Measurements from ENCODE around the gene B4GAT1.
"Not testable (repeated sequence)": the region's sequence is repeated elsewhere in the genome, so short reads cannot be mapped to it uniquely, and the experiment has no call there.

B4GAT1 gene

DNA sequence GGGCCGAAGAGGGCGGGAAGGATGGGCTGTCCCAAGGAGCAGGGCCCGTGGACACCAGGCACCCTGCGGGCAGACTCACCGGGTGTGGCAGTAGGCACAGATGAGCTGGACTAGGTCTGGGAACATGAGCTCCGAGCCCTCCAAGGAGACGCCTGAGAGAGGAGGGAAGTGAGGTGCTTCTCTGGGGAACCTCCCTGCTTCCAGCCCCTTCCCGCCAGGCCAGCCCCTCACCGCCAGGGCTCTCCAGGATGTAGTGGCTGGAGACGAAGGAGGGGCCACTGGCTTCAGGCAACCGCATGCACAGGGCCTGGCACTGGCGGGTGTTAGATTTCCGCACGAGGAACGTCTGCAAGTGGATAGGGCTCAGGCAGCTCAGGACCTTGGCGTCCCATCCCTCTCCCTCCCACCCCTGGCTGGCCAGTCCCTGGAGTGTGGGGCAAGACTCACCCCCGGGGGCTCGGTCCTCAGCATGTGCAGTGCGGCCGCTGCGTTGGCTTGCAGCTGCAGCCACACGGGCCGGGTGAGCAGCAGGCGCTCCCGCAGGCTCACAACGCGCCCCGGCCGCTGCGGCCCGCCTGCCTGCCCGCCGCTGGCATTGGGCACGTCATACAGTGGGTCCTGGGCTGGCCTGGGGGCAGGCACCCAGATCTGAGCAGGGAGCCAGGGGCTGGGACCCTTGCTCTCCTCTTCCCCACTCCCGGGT is 11.7 kb downstream of the B4GAT1 start:
- DNase-seq: no peak

DNA sequence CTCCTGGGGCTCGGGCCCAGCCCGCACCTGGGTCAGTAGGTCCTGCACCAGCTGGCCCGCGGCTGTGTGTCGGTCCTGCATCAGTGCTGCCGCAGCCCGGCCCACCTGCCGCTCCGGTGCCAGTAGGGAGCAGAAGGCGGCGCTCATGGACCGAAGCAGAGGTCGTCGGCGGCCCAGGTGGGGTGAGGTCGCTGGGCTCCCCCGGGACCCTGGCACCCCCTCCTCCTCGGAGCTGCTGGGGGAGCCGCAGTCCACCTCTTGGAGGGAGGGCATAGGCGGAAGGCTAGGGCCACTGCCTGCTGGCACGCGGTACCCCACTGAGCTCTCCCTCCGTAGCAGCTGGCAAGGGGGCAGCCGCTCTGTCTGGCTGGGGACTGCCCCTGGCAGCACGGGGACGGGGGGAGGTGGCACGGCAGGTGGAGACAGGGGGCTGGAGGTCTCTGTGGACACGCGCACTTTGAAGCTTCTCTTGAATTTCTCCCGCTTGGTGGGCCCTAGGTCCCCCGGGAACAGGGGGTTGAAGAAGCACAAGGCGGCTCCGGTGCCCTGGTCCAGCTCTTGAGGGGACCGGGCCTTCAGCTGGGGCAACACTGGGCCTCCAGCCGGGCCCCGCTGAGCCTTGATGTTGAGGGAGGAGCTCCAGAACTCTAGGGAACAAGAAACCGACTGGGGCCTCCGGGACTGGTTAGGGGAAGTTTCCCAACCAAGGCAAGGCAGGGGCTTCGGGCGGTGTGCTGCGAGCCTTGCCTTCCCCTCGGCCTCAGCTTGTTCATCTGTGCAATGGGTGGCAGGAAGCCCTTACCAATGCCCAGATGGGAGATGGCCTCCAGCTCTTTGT is 12.6 kb downstream of the B4GAT1 start:
- DNase-seq: no peak

DNA sequence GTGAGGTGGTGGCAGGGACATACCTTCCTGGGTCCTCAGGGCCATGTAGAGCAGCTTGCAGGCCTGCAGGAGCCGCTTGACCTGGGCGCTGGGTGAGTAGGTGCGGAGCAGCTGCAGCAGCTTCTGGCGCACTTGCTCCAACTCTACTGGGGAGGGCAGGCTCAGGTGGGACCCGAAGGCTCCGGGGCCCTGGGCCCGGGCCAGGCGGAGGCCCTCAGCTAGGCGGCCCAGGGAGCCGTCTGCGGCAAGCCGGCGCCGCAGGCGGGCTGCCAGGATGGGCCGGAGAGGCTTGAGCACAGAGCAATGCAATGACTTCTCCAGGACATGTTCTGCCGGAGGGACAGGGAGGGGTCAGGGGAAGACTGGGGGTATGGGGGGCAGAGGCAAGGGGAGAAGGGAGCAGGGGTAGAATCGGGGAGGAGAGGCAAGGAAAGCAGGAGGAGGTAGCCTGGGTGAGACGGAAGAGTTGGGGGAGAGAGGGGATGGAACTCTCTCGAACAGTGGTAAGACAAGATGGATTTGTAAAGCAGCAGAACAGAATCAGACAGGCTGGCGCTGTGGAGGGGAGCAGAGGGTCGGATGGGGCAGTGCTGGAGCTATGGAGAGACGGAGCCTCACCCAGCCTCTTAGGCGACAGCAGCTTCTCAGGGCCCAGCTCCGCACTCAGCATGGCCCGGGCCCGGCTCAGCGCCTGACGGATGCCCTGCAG is 13.4 kb downstream of the B4GAT1 start:
- no peak for DNase-seq

DNA sequence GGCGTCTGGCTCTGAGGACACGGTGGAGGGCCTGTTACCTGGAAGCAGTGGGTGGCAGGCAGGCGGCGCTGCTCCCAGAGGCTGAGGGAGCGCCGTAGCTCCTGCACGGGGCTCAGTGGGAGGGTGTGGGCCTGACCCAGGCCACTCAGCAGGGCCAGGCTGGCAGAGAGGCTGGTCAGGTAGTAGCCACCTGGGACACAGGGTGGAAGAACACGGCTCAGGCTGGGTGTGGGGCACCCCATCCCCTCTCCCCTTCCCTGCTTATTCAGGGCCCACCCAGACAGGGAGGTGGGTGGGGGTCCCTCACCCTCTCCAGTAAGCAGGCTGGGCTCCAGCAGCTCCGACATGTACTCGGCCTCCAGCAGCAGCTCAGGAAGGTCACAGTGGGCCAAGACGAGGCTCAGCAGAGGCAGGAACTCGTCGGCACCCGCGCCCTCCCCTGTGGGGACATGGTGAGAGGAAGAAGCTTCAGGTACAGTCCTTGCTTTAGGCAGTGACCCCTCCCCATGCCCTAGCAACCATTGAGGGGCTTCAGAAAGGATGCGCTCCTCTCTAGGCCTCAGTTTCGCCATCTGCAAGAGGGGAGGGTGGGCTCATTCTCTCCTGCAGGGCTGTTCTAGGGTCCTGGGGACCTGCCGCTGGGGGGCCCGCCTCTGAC is 14.1 kb downstream of the B4GAT1 start:
- DNase-seq: no peak

DNA sequence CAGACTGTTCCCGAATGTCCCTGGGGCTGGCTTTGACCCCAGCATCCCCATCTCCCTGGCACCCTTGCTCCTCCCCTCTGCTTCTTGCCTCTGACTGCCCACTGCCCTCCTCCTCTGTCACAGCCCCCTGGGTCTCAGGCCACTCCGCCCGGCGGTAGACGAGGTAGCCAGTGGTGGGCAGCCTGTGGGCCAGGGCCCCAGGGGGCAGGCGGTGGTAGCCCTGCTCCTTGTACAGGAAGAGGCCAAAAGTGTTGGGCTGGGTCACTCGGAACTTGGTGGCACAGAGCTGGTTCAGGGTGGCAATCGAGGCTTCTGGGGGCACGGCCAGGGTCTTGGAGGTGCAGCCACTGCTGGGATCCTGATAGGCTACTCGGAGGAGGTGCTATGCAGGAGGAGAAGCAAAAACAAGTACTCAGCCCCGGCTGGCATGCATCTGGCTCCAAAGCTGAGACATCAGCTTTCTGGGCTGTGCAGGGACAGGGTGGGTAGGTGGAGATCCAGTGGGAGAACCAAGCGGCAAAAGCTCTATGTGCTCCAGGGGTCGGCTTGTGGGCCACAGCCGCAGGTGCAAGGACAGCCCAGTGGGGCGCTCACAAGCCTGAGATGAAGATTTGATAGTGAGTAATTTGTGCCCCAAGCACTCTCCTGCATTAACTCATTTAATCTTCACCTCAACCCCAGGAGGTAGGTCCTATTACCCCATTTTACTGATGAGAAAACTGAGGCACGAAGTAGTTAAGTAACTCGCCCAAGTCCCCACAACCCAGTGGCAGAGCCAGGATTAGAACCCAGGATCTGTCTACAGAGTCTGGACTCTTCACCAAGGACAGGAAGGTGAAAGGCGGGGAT is 14.8 kb downstream of the B4GAT1 start:
- DNase-seq: no peak

DNA sequence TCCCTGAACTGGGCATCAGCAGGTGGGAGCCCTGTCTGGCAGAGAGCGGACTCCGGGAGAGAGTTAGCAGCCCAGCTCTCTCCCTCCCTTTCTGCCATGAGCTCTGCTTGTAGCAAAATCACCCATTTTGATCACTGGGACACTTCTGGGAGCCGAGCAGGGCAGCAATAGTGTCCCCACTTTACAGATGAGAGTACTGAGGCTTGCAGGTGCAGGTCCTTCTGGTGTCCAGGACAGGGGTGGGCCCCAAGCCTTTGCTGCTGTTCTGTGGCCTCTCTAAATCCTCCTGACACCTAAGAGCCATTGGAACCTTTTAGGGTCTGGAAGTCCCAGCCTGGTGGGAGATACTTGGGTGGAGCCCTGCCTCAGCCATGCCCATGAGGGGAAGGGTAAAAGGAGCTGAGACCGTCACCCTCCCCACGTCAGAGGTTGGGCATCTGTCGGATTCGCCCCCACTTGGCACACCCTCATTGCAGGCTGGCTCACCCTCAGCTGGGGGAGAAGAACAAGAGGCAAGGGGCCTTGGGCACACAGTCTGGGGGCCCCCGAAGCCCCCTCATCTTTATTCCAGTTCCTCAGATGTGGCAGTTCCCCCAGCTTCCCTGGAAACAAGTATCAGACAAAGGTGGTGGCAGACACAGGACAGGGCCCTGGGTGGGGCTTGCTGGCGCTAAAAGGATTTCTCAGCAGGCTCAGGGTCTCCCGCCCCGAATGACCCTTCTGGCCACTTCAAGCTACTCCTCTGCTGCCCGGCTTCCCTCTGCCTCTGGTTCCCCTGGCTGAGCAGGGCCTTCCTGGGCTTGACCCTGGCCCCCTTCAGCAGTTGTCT is 15.7 kb downstream of the B4GAT1 start:
- no peak for DNase-seq

DNA sequence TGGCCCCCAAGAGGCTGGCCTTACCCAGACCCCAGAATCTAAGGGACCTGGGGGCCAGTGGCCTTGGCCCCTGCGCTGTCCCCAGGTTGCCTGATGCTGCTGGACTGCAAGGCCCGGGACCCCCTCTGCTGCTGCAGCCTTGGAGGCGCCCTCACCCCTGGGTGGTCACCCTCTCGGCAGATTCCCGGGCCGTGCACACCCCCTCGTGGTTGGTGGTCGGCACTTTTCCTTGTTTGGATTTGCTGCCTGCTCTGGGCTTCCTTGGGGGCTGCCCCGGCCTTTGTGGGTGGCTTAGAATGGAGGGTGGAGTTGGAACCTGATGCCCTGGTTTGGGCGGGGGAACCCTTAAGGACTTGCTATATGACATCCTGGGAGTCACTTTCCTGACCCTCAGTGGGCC is 16.5 kb downstream of the B4GAT1 start:
- DNase-seq: no peak

DNA sequence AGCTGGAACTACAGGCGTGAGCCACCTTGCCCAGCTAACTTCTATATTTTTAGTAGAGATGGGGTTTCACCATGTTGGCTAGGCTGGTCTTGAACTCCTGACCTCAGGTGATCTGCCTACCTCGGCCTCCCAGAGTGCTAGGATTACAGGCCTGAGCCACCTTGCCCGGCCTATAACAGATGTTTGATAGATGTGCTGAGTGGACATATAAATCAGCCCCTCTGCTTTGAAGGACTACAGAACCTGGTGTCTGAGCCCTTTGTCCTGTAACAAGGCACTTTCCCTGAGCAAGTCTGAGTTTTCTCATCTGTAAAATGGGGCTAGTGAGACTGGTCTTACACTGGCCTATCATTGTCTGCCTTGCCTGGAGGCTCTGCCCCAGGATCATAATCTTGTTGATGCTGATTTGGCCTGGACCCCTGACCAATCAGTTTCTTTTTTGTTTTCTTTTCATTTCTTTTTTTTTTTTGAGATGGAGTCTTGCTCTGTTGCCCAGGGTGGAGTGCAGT is 18.2 kb downstream of the B4GAT1 start:
- no peak for DNase-seq

DNA sequence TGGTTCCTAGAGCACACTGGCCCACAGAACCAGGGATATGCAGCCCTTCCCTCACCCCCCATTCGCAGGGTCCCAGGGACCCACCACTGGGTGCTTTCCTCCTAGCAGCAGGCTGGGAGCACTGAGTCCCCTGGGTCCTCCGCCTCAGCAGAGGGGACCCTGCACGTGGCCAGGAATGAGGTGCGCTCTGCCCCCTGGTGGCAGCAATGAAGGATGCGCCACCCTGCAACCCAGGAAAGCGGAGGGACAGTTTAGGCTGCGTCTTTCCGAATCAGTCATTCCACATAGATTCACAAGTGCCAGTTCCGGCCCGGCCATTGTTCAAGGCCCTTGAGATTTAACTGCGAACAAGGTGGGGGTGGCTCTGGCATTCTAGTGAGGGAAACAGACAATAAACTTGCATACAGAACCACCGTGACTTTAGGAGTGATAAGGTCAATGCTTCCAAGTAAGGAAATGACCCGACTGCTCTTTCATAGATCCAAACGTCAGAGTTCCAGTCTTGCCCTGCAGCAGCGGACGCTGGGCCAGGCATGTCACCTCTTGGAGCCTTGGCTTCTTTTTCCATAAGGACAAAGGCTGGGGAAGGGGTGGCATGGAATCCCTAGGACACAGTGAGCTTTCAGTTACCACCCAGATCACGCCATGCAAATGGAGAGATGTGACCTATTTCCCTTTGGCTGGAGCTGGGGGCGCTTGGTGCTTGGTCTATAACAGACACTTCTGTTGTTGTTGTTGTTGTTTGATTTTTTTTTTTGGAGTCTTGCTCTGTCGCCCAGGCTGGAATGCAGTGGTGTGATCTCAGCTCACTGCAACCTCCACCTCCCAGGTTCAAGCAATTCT is 18.9 kb downstream of the B4GAT1 start:
- DNase-seq: peak; percentile 88

DNA sequence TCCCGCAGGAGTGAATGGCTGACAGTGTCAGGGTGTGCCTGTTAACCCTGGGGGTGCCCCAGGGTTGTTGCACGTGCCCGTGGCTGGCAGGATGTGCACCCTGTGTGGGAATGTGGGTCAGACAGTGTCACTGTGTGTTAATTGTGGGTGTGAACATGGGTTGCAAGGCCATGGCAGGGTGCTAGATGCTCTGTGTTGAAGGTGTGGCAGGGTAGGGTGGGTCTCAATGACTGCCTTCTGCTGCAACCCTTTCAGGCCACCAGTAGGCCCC is 19.5 kb downstream of the B4GAT1 start:
- DNase-seq: no peak

DNA sequence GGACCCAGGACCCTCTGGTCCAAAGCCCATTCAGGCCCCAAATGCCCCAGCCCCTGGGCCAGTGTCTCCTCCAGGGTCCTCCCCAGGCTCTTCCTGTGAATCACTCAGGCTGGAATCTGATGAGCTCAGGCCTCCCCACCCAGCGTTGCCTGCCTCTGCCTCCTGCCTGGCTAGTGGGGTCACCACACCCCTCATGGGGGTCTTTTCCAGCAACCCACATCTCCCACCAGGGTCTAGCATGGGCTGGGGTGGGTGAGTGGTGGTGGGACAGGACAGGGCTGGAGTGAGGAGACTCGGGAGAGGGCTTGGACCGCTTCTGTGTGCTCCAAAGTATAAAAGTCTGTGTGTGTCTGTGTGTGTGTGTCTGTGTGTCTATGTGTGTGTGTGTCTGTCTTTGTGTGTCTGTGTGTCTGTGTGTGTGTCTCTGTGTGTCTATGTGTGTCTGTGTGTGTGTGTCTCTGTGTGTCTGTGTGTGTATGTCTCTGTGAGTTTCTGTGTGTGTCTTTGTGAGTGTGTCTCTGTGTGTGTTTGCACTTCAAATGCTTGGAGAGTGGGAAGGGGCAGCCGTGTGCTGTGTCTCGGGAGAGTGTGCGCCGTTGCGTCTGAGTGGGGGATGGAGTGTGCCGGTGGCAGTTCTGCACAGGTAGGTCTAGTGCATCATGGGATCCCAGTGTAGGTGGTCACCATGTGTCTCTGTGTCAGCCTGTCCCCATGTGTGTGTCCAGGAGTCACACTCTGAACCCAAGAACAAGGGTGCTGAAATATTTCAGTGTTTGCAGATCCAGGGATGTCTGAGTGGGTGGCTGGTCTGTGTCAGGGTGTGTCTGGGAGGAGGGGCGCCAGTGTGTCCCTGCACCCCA is 20.0 kb downstream of the B4GAT1 start:
- DNase-seq: no peak

DNA sequence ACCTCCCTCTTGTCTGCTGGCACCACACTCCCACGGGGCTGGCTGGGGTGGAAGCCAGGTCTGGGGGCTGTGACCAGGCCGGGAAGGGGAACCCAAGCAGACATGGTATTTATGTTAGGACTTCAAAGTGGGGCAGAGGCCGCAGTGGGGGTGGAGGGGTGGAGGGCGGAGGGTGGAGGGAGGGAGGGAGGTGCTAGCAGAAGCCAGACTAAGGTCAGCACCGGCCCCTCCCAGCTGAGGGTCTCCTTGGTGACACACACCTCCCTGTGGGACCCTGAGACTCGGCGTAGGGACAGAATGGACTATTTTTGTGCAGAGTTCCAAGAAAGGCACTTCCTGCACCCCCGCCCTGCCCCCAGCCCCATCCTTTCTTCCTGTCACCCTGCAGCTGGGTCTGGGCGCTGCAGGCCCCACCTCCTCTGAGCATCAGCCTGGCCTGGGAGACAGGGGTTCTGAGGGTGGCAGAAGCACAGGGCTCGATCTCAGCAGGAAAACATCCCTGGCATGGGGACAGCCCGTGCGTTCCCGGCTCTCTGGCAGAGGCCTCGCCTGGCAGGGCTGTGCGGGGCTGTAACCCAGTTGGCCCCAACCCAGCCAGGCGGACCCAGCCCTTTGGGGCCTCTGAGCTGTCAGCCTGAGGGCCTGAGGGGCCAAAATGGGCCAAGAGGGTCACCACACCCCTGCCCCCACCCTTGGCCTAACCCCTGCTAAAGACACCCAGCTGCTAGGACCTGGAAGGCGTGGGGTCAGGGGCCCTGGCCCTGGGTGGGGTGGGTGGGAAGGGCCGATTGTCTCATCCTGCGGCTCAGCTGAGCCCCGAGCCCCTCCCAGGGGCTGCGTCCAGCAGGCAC is 20.9 kb downstream of the B4GAT1 start:
- no peak for DNase-seq

DNA sequence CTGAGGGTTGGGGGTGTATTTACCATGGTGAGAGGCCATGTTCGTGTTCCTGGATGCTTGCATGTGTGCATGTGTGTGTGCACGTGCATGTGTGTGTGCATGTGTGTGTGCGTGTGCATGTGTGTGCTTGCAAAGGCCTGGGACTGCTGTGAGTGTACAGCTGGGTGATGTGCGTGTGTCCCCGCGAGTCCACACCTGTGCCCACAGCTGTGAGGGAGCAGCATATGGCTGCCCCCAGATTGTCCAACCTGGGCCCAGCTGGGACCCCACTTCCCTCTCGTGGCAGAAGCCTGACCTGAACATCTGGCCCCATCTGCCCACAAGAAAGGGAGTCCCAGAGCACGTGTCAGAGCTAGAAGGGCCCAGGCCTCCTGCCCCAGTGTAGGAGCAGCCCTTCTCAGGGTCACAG is 22.2 kb downstream of the B4GAT1 start:
- no peak for DNase-seq

DNA sequence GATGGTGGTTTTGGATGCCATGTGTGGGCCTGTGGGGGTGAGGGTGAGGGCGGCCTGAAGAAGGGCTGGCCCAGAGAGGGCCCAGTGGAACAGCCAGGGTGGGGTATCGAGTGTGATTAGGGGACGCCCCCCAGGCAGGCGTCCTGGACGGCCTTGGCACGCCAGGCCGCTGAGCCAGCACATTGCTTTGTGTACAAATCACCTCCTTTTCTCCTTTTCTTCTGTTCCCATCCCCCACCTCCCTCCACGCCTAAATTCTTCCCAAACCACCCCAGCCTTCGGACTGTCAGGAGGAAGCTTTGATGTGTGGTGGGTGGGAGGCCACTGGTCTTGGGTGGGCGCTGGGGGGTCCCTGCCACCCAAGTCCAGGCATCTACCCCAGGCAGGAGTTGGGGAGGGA is 22.8 kb downstream of the B4GAT1 start:
- DNase-seq: no peak

DNA sequence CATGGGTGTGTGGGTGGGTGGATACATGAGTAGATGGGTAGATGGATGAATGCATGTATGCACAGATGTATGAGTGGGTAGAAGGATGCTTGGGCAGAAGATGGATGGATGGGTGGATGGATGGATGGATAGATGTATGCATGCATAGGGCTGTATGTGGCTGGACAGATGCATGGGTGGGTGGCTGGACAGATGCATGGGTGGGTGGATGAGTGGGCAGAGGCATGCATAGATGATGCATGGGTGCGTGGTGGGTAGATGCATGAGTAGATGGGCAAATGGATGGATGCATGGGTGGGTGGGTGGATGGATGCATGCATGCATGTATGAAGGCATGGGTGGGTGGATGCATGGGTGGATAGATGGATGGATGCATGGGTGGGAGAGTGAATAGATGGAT is 23.7 kb downstream of the B4GAT1 start:
- DNase-seq: no peak

DNA sequence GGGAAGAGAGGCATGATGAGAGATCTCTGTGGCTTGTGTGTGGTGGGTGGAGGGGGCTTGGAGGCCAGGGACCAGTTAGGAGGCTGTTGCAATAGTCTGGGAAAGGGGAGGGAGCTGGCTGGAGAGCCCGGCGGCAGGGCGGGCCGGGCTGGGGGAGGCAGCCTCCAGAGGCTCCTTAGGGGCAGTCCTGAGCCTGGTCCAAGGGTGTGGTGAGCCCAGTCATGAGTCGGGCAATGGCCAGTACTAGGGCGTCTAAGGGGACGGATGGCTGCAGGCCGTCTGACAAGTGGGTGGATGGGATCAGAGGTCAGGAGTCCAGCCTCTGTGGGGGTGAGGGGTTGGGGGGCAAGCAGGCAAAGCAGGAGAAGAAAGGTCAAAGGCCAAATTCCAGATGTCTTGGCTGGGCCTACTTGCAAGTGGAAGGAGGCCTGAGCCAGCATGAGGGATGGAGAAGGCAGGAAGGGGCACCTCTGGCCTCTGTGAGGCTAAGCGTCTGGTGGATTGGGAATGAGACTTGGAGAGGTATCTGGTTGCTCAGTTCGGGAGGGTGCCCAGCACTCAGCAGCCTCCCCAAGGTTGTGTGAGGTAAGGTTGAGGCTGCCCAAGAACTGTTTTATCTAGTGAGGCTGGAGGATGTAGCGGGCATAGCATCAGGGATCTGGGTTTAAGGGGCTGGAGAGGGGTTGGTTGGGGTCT is 24.5 kb downstream of the B4GAT1 start:
- no peak for DNase-seq

DNA sequence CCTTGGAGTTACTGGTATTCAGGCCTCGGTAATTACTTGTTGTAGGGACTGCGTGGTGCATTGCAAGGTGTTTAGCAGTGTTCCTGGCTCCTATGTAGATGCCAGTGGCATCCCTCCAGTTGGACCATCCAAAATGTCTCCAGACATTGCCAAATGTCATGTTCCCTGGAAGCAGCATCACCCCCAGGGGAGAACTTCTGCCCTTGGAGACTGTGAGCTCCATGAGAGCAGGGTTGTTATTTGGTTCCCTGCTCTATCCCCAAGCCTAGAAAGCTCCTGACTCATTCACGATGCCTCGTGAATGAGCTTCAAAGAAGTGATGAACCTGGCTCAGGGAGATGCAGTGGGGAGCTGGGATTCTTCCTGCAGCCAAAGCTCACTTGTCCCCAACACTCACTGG is 25.8 kb downstream of the B4GAT1 start:
- no peak for DNase-seq

DNA sequence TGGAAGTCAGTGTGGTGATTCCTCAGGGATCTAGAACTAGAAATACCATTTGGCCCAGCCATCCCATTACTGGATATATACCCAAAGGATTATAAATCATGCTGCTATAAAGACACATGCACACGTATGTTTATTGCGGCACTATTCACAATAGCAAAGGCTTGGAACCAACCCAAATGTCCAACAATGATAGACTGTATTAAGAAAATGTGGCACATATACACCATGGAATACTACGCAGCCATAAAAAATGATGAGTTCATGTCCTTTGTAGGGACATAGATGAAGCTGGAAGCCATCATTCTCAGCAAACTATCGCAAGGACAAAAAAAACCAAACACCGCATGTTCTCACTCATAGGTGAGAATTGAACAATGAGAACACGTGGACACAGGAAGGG is 26.7 kb downstream of the B4GAT1 start:
- DNase-seq: not testable (repeated sequence)

Measured in activated CD4-positive, alpha-beta T cell treated with anti-CD3 and anti-CD28 coated beads, Interleukin-2, amount 50 U/mL, for 16 hours (primary cell).